ENCODE data around the gene KDELR1. TPM values are rescaled to one million over a fixed set of nuclear protein-coding genes. Genes with fewer than 3 reads are reported as not detected.

The KDELR1 gene
- total RNA-seq, 1 donor from 2014 or later: 144 TPM

DNA sequence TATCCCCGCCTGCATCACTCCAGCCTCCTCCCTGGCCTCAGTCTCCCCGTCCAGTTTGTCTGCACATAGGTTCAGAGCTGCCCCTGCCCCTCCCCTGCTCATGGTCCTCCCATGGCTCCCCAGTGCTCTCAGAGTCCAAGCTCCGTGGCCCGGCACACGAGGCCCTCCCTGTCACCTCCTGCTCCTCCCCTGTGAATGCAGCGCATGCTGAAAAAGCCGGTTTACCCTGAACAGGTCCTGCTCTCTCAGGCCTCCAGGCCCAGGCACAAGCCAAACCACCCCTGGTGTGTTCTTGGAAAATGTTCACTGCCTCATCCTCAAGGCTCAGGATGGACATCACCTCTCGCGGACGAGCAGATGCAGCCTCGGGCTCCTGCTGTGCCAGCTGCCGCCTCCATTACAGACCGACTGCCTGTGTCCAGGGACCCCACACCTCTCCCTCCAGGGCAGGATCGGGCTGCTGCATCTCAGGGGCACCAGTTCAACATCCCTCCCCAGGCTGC lies 53.0 kb downstream of the KDELR1 start:
- no peak overlapping the region for H3K4me3 ChIP-seq (ENCODE audit: low read depth, low read length)
- TF ChIP-seq, protein P1, sequence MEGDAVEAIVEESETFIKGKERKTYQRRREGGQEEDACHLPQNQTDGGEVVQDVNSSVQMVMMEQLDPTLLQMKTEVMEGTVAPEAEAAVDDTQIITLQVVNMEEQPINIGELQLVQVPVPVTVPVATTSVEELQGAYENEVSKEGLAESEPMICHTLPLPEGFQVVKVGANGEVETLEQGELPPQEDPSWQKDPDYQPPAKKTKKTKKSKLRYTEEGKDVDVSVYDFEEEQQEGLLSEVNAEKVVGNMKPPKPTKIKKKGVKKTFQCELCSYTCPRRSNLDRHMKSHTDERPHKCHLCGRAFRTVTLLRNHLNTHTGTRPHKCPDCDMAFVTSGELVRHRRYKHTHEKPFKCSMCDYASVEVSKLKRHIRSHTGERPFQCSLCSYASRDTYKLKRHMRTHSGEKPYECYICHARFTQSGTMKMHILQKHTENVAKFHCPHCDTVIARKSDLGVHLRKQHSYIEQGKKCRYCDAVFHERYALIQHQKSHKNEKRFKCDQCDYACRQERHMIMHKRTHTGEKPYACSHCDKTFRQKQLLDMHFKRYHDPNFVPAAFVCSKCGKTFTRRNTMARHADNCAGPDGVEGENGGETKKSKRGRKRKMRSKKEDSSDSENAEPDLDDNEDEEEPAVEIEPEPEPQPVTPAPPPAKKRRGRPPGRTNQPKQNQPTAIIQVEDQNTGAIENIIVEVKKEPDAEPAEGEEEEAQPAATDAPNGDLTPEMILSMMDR (conservative IDR thresholded peaks at IDR 0.05; ENCODE audit: low read depth, low read length): no peak
- DNase-seq (ENCODE audit: low read depth): no peak

DNA sequence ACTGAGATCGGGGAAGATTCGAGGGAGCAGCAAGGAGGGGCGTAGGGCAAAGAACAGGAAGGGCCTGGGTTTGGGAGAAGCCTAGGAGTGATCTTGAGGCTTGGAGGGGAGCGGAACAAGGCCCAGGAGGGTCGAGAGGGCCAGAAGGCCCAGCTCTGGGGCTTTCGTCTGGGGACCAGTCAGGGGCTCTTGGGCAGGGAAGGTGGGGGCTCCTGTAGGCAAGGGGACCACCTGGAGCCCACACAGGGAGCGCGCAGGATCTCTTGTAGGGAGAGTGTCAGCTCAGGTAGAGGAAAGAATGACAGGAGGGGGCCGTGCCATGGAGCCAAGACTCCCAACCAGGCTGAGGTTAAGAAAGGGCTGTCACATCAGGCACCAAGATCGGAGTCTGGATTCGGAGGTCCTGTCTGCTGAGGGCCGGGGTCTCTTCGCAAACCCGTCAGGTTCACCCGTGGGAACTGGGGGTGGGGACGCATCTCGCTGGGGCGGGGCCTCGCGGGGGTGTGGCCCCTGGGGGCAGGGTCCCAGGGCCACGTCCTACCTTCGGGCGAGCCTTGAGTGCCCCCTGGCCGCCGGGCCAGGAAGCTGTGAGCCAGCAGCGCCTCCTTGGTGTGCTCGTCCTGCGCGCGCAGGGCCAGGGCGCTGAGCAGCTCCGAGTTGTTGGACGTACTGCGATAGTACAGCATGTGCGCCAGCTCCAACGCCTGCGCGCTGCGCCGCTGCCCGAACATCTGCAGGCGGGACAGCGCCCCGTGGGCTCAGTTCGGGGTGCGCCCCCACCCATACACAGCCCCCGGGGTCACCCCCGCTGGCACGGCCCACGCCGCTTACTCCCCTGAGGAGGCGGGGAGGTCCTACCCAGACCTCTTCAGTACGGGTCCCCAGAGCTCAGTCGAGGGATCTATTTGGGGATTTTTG lies 57.6 kb downstream of the KDELR1 start:
- no peak for DNase-seq (ENCODE audit: low read depth)
- peak overlapping the region; percentile 77 for H3K4me3 ChIP-seq (ENCODE audit: low read depth, low read length)
- TF ChIP-seq, protein P1 (conservative IDR thresholded peaks at IDR 0.05; ENCODE audit: low read depth, low read length): peak; percentile 73

DNA sequence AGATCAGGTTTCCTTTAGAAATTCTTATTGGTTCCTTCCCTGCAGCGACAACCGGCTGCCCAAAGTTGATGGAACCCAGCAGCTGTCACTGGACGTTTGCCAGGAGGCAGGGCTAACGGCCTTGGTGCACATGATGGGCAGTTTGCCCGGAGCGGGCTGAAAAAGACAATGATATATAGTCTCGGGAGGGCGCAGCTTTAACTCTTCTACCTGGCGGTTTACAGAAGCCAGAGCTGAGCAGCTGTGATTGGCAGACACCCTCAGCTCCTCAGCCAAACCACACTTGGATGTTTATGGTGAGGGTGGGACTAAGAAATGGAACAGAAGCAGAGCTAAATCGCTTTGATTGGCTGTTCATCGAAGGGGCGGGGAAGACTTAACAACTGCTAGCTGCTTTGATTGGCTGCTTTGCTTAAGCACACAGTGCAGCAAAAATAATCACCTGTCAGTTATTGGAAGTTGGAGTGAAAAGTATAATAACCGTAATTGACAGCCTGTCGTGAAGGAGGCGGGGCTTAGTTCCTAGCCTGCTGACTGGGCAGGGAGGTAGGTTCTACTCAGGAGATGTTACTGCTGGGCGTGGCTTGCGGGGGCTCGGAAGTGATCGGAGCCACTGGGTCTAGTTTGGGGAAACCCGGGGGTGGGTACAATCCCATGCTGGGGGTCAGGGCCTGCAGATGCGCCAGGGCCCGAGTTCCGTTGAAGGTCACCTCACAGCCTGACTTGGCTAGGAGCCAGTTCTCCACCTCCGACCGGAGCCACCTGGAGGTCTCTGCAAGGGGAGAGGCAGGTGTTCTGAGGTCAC lies 58.5 kb downstream of the KDELR1 start:
- peak overlapping the region; percentile 77 for H3K4me3 ChIP-seq (ENCODE audit: low read depth, low read length)
- TF ChIP-seq, protein P1 (conservative IDR thresholded peaks at IDR 0.05; ENCODE audit: low read depth, low read length): no peak
- DNase-seq (ENCODE audit: low read depth): peak; percentile 99

Other genes with a start within 250 kb of the KDELR1 start
- gene LIG1, start 221.2 kb downstream of the KDELR1 start, total RNA-seq: 77.4 and 81.9 TPM in 2 replicates
- 1.6 and 2.8 TPM in 2 replicates for gene ZSWIM9, start 220.9 kb downstream of the KDELR1 start, total RNA-seq
- 6.3 and 14.7 TPM in 2 replicates for gene CARD8, start 135.6 kb downstream of the KDELR1 start, total RNA-seq
- 0.63 and 5.0 TPM in 2 replicates for gene ZNF114, start 121.5 kb downstream of the KDELR1 start, total RNA-seq
- 23.1 and 96.8 TPM in 2 replicates for gene EMP3, start 66.0 kb downstream of the KDELR1 start, total RNA-seq
- gene TMEM143, start 27.6 kb downstream of the KDELR1 start, total RNA-seq: 3.8 and 5.4 TPM in 2 replicates
- gene SYNGR4, start 27.2 kb downstream of the KDELR1 start, total RNA-seq: not detected in 2 replicates
- 0.14 and 0.98 TPM in 2 replicates for gene GRIN2D, start 2.1 kb upstream of the KDELR1 start, total RNA-seq
- gene GRWD1, start 54.4 kb upstream of the KDELR1 start, total RNA-seq: 51.2 and 58.7 TPM in 2 replicates
- 0.06 and 0.07 TPM in 2 replicates for gene KCNJ14, start 64.0 kb upstream of the KDELR1 start, total RNA-seq
- gene CYTH2, start 77.8 kb upstream of the KDELR1 start, total RNA-seq: 43.6 and 81.6 TPM in 2 replicates
- 1.5 and 4.2 TPM in 2 replicates for gene LMTK3, start 120.3 kb upstream of the KDELR1 start, total RNA-seq
- 0.29 TPM in 1 of 2 replicates, not detected in the other for gene SULT2B1, start 160.6 kb upstream of the KDELR1 start, total RNA-seq
- gene SPACA4, start 215.2 kb upstream of the KDELR1 start, total RNA-seq: not detected in 2 replicates
- 0.14 and 0.40 TPM in 2 replicates for gene FAM83E, start 223.5 kb upstream of the KDELR1 start, total RNA-seq
- gene RPL18, start 227.6 kb upstream of the KDELR1 start, total RNA-seq: 2,819 and 2,927 TPM in 2 replicates
- gene SPHK2, start 228.0 kb upstream of the KDELR1 start, total RNA-seq: 13.0 and 14.5 TPM in 2 replicates
- 1.3 and 5.9 TPM in 2 replicates for gene DBP, start 245.8 kb upstream of the KDELR1 start, total RNA-seq

Data from epithelial cell of proximal tubule (primary cell).